ENCODE results near the gene TBC1D4. TPM values are rescaled to one million over a fixed set of nuclear protein-coding genes. Genes with fewer than 3 reads are reported as not detected.
"Not testable (repeated sequence)": the region's sequence is repeated elsewhere in the genome, so short reads cannot be mapped to it uniquely, and the experiment has no call there.

TBC1D4 gene
- total RNA-seq, 1 donor from 2014 or later = 1.5 TPM

GRCh38 chr13:75285310-75285709 is 196.7 kb downstream of the TBC1D4 start:
- Mint-ChIP-seq H3K27ac (no peak overlapping the region), H3K36me3 (ENCODE audit: low read depth) (no peaks in the 10 kb centered on the region), H3K4me3 (no peak overlapping the region), H3K4me1 (no peaks in the 10 kb centered on the region), H3K27me3 (no peaks in the 10 kb centered on the region), H3K9me3 (peaks cover 3% of the 10 kb centered on the region)
- DNase-seq (no peak), ATAC-seq (ENCODE audit: low read depth) (no peak)
- ChIA-PET CTCF (no interaction called here), POLR2A (no interaction called here)
- intact Hi-C loops (cut with micrococcal nuclease) = no loop called here
- TF ChIP-seq, protein P1, sequence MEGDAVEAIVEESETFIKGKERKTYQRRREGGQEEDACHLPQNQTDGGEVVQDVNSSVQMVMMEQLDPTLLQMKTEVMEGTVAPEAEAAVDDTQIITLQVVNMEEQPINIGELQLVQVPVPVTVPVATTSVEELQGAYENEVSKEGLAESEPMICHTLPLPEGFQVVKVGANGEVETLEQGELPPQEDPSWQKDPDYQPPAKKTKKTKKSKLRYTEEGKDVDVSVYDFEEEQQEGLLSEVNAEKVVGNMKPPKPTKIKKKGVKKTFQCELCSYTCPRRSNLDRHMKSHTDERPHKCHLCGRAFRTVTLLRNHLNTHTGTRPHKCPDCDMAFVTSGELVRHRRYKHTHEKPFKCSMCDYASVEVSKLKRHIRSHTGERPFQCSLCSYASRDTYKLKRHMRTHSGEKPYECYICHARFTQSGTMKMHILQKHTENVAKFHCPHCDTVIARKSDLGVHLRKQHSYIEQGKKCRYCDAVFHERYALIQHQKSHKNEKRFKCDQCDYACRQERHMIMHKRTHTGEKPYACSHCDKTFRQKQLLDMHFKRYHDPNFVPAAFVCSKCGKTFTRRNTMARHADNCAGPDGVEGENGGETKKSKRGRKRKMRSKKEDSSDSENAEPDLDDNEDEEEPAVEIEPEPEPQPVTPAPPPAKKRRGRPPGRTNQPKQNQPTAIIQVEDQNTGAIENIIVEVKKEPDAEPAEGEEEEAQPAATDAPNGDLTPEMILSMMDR (IDR thresholded peaks at IDR 0.05) = no peak

- Mint-ChIP-seq H3K4me1 (no peaks in the 10 kb centered on the region), H3K4me3 (no peak overlapping the region), H3K27ac (no peak overlapping the region), H3K9me3 (peaks cover 14% of the 10 kb centered on the region), H3K27me3 (no peaks in the 10 kb centered on the region), H3K36me3 (ENCODE audit: low read depth) (no peaks in the 10 kb centered on the region)
- ChIA-PET CTCF (no interaction called here), POLR2A (no interaction called here)
- DNase-seq (no peak), ATAC-seq (ENCODE audit: low read depth) (no peak)
- TF ChIP-seq, protein P1 (IDR thresholded peaks at IDR 0.05) = no peak
- intact Hi-C loops (cut with micrococcal nuclease) = no loop called here
These were observed 202.1 kb downstream of the TBC1D4 start for GRCh38 chr13:75279834-75280369.

GRCh38 chr13:75273695-75274094 is 208.3 kb downstream of the TBC1D4 start:
- H3K4me3 Mint-ChIP-seq; H3K27me3 Mint-ChIP-seq; intact Hi-C loops (cut with micrococcal nuclease); H3K36me3 Mint-ChIP-seq (ENCODE audit: low read depth); CTCF ChIA-PET; DNase-seq; H3K4me1 Mint-ChIP-seq; ATAC-seq (ENCODE audit: low read depth); POLR2A ChIA-PET; H3K27ac Mint-ChIP-seq: not testable (repeated sequence)
- peaks cover 12% of the 10 kb centered on the region for H3K9me3 Mint-ChIP-seq

GRCh38 chr13:75271846-75272245 is 210.1 kb downstream of the TBC1D4 start:
- ChIA-PET CTCF (no interaction called here), POLR2A (no interaction called here)
- no peak for ATAC-seq (ENCODE audit: low read depth)

DNA sequence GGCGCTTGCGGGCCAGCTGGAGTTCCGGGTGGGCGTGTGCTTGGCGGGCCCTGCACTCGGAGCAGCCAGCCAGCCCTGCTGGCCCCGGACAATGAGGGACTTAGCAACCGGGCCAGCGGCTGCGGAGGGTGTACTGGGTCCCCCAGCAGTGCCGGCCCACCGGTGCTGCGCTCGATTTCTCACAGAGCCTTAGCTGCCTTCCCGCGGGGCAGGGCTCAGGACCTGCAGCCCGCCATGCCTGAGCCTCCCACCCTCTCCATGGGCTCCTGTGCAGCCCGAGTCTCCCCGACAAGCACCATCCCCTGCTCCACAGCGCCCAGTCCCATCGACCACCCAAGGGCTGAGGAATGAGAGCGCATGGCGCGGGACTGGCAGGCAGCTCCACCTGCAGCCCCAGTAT is 213.5 kb downstream of the TBC1D4 start:
- intact Hi-C loops (cut with micrococcal nuclease); ATAC-seq (ENCODE audit: low read depth); POLR2A ChIA-PET; H3K27me3 Mint-ChIP-seq; CTCF ChIA-PET; DNase-seq; H3K9me3 Mint-ChIP-seq; H3K4me3 Mint-ChIP-seq; H3K36me3 Mint-ChIP-seq (ENCODE audit: low read depth); H3K4me1 Mint-ChIP-seq; H3K27ac Mint-ChIP-seq: not testable (repeated sequence)

More at GRCh38 chr13:75271846-75272245, 210.1 kb downstream of the TBC1D4 start:
- Mint-ChIP-seq H3K27me3 (no peaks in the 10 kb centered on the region), H3K4me1 (no peaks in the 10 kb centered on the region), H3K4me3 (no peak overlapping the region), H3K36me3 (ENCODE audit: low read depth) (no peaks in the 10 kb centered on the region), H3K9me3 (peaks cover 11% of the 10 kb centered on the region), H3K27ac (no peak overlapping the region)
- TF ChIP-seq, protein P1 (IDR thresholded peaks at IDR 0.05) = no peak
- DNase-seq = no peak
- intact Hi-C loops (cut with micrococcal nuclease) = no loop called here

DNA sequence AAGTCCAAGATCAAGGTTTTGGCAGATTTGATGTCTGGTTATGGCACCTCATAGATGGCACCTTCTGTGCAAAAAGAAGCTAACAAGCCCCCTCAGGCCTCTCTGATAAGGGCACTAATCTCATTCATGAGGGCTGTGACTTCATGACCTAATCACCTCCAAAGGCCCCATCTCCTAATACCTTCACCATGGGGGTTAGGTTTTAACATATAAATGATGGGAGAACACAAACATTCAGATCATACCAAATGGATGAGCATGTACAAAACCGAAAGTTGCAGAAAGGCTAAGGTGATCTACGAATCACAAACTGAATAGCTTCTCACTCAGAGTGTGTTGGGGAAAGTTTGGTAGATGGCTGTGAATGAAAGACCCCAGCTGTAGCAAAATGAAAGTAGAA is 217.4 kb downstream of the TBC1D4 start:
- POLR2A ChIA-PET = no interaction called here
- H3K27me3 Mint-ChIP-seq = no peaks in the 10 kb centered on the region
- no peaks in the 10 kb centered on the region for H3K36me3 Mint-ChIP-seq (ENCODE audit: low read depth)
- DNase-seq (no peak), ATAC-seq (ENCODE audit: low read depth) (no peak)
- no peaks in the 10 kb centered on the region for H3K4me1 Mint-ChIP-seq
- no peak overlapping the region for H3K27ac Mint-ChIP-seq
- H3K4me3 Mint-ChIP-seq = no peak overlapping the region
- intact Hi-C loops (cut with micrococcal nuclease) = no loop called here
- no peaks in the 10 kb centered on the region for H3K9me3 Mint-ChIP-seq
- TF ChIP-seq, protein P1 (IDR thresholded peaks at IDR 0.05) = no peak
- CTCF ChIA-PET = no interaction called here

Measured in activated B cell treated with CpG ODN at 0.5 μM for 24 hours (primary cell).